Lower leg skin (tissue), 4 donors: ENCODE measurements around the gene MAPK13. TPM values are rescaled to one million over a fixed set of nuclear protein-coding genes. Genes with fewer than 3 reads are reported as not detected.

Experiments
- DNase-seq, 2 donors: peaks; one replicate each; pipeline ENCODE4 v3.0.0-alpha.2; 2019; ENCODE audit warnings: low spot score in 2 of 2
- H3K4me3 ChIP-seq: fragments of 200-600 bp; sonication (generic); 2 replicates; pipeline ENCODE4 v1.5.1; 2017; ENCODE audit warnings: mild to moderate bottlenecking, low read depth; ENCODE audit not compliant: poor library complexity, severe bottlenecking
- POLR2A ChIP-seq, 2 donors: fragments of 450-650 bp; IDR thresholded peaks; one replicate each; pipeline ENCODE4 v1.6.1; 2016 to 2017; ENCODE audit warnings: antibody characterized with exemption in 2 of 2, mild to moderate bottlenecking in 1 of 2, moderate library complexity in 1 of 2
- WGBS, 2 donors: methylation state at CpG; one replicate each; pipeline ENCODE4 v1.1.5; 2018; 5-methylcytosine and 5-hydroxymethylcytosine counted together
- intact Hi-C: fragments of 100-400 bp; cut with DNase I; formaldehyde crosslinking; loops from one replicate; pipeline ENCODE4 v1.15.0; 2023; ENCODE audit warnings: low total_unique reads
- total RNA-seq, 4 donors: library from RNA; depleted of rRNA; stranded (reverse); fragments of >200 nt; gene quantifications; one replicate each; pipeline ENCODE4 v1.1.0, GENCODE V29; 2016
- TF ChIP-seq, protein P1 (sequence below), 3 donors: fragments of 450-650 bp; IDR thresholded peaks; one replicate each; pipeline ENCODE4 v1.5.1; 2016; ENCODE audit warnings: antibody characterized with exemption in 3 of 3, mild to moderate bottlenecking in 3 of 3, moderate library complexity in 2 of 3

The MAPK13 gene
- total RNA-seq, 4 donors from 2014 or later: 94.4 to 125 (median 116) TPM

DNA sequence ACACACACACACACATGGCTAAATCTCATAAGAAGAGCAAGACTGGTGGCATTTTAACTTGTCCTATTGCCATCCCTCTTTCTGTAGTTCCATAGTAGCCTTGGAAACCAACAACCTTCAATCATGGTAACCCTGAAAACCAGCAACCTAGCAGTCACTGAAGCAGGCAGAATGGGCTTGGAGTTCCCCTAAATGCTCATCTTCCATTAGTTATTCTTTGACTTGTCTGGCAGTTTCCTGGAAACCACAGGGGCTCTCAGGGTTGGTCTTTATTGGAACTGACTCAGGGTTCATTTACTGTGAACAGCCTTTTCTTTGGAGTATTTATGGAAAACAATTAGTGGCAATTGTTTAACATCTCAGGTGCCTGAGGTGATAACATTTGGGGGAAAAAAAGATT lies 46.9 kb downstream of the MAPK13 start:
- DNase-seq: no peak
- H3K4me3 ChIP-seq: no peak overlapping the region
- intact Hi-C loops: no loop called here
- no peak for TF ChIP-seq POLR2A (IDR thresholded peaks at IDR 0.05)
- TF ChIP-seq, protein P1, sequence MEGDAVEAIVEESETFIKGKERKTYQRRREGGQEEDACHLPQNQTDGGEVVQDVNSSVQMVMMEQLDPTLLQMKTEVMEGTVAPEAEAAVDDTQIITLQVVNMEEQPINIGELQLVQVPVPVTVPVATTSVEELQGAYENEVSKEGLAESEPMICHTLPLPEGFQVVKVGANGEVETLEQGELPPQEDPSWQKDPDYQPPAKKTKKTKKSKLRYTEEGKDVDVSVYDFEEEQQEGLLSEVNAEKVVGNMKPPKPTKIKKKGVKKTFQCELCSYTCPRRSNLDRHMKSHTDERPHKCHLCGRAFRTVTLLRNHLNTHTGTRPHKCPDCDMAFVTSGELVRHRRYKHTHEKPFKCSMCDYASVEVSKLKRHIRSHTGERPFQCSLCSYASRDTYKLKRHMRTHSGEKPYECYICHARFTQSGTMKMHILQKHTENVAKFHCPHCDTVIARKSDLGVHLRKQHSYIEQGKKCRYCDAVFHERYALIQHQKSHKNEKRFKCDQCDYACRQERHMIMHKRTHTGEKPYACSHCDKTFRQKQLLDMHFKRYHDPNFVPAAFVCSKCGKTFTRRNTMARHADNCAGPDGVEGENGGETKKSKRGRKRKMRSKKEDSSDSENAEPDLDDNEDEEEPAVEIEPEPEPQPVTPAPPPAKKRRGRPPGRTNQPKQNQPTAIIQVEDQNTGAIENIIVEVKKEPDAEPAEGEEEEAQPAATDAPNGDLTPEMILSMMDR (IDR thresholded peaks at IDR 0.05): no peak

DNA sequence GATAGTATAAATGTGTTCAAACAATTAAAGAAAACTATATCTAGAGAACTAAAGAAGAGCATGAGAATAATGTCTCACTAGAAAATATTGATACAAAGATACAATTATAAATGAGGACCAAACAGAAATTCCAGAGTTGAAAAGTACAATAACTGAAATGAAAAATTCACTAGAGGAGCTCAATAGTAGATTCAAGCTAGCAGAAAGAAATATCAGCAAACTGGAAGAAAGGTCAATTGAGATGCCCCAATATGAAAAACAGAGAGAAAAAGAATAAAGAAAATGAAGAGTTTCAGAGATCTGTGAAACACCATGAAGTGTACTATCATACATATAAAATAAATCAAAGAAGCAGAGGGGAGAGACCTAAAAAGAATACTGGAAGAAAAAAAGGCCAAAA lies 48.2 kb downstream of the MAPK13 start:
- intact Hi-C loops: no loop called here
- no peak overlapping the region for H3K4me3 ChIP-seq
- no peak for TF ChIP-seq POLR2A (IDR thresholded peaks at IDR 0.05)
- TF ChIP-seq, protein P1 (IDR thresholded peaks at IDR 0.05): no peak
- DNase-seq: no peak

DNA sequence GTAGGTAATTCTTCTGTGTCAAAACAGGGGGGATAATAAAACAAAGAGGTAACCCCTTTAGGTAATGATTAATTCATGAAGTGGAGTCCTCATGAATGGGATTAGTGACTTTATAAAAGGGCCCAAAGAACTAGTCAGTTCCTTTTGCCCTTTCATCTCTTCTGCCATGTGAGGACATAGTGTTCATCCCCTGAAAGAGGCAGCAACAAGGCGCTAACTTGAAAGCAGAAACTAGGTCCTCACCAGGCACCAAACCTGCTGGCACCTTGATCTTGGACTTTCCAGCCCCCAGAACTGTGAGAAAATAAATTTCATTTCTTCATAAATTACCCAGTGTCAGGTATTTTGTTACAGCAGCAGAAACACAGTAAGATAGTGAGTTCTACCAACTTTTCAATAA lies 49.8 kb downstream of the MAPK13 start:
- intact Hi-C loops: no loop called here
- no peak overlapping the region for H3K4me3 ChIP-seq
- no peak for TF ChIP-seq POLR2A (IDR thresholded peaks at IDR 0.05)
- TF ChIP-seq, protein P1 (IDR thresholded peaks at IDR 0.05): no peak
- 90 to 96% methylated on average over 1 of the region's 1 CpG for WGBS, 2 donors
- DNase-seq: no peak

DNA sequence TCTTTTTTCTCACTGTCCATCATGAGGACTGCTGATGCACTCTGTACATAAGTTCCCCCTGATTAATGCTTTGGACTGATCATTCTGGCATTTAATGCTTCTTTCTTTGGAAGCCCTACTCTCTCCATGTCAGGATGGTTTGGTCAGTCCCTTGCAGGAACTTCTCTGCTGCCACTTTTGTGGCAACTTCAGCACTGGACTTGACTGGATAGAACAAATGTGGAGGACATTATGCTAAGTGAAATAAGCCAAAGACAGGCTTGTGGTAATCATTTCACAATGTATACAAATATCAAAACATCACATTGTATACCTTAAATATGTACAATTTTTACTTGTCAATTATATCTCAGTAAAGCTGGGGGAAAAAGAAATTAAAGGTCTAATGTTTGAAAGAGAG lies 54.0 kb downstream of the MAPK13 start:
- TF ChIP-seq, protein P1 (IDR thresholded peaks at IDR 0.05): no peak
- TF ChIP-seq POLR2A (IDR thresholded peaks at IDR 0.05): no peak
- DNase-seq: no peak
- H3K4me3 ChIP-seq: no peak overlapping the region
- intact Hi-C loops: no loop called here

DNA sequence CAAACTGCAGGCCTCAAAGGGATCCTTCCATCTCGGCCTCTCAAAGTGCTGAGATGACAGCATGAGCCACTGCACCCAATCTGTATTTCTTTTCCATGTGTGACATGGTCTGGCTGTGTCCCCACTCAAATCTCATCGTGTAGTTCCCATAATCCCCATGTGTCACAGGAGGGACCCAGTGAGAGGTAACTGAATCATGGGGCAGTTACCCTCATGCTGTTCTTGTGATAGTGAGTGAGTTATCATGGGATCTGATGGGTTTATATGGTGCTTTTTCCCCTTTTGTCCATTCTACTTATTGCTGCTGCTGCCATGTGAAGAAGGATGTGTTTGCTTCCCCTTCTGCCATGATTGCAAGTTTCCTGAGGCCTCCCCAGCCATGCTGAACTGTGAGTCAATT lies 55.9 kb downstream of the MAPK13 start:
- H3K4me3 ChIP-seq: no peak overlapping the region
- intact Hi-C loops: no loop called here
- no peak for TF ChIP-seq POLR2A (IDR thresholded peaks at IDR 0.05)
- TF ChIP-seq, protein P1 (IDR thresholded peaks at IDR 0.05): no peak
- WGBS, 2 donors: 88% methylated on average over 2 of the region's 2 CpGs
- no peak for DNase-seq

DNA sequence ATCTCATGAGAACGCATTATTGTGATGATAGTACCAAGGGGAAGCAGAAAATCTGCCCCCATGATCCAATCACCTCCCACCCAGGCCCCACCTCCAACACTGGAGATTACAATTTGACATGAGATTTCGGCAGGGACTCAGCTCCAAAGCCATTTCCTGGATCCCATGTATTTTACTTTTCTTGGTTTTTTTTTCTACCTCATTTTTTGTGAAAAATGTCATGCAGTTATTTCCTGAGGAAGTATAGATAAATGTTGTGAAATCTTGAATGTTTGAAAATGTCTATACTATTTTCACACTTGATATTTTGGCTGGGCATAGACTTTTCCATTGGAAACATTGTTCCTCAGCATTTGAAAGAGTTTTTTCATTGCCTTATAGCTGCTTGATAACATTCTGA lies 57.1 kb downstream of the MAPK13 start:
- WGBS, 2 donors: 85 to 91% methylated on average over 2 of the region's 2 CpGs
- TF ChIP-seq, protein P1 (IDR thresholded peaks at IDR 0.05): no peak
- no peak for TF ChIP-seq POLR2A (IDR thresholded peaks at IDR 0.05)
- no peak for DNase-seq
- H3K4me3 ChIP-seq: no peak overlapping the region
- intact Hi-C loops: no loop called here
